ENCODE measurements around the gene DHPS. TPM values are rescaled to one million over a fixed set of nuclear protein-coding genes. Genes with fewer than 3 reads are reported as not detected.
"Not testable (repeated sequence)": the region's sequence is repeated elsewhere in the genome, so short reads cannot be mapped to it uniquely, and the experiment has no call there.

Gene DHPS
- total and polyA plus RNA-seq, 7 donors: 70.0 to 86.7 (median 83.8) TPM

- WGBS, 3 donors: 89 to 92% (median 91%) methylated on average over 15 of the region's 15 CpGs
- Histone ChIP-seq H3K4me3 (no peak overlapping the region), H3K9me3 (no peaks in the 10 kb centered on the region), H3K27ac (no peak overlapping the region), H3K36me3 (ENCODE audit: insufficient read depth in 1 of 2, low read depth in 1 of 2) (peaks cover 8 to 92% of the 10 kb centered on the region in 2 donors), H3K27me3 (ENCODE audit: insufficient read depth in 3 of 3, low read length in 2 of 3) (no peaks in the 10 kb centered on the region), H3K4me1 (peaks cover 17% of the 10 kb centered on the region)
- no peak for TF ChIP-seq CTCF (IDR thresholded peaks at IDR 0.05)
- DNase-seq (no peak), ATAC-seq (no peak)
- intact Hi-C loops (cut with DNase I): no loop called here
These were observed 33.4 kb upstream of the DHPS start for GRCh38 chr19:12715102-12715501.

- peaks cover 11 to 97% of the 10 kb centered on the region in 2 donors for H3K36me3 ChIP-seq (ENCODE audit: insufficient read depth in 1 of 2, low read depth in 1 of 2)
- DNase-seq; H3K27me3 ChIP-seq (ENCODE audit: insufficient read depth in 3 of 3, low read length in 2 of 3); H3K4me3 ChIP-seq; intact Hi-C loops (cut with DNase I); ATAC-seq; H3K4me1 ChIP-seq; H3K9me3 ChIP-seq; H3K27ac ChIP-seq: not testable (repeated sequence)
- WGBS, 3 donors: 92 to 93% (median 92%) methylated on average over 9 of the region's 9 CpGs
These were observed 31.6 kb upstream of the DHPS start for GRCh38 chr19:12713304-12713703.

GRCh38 chr19:12712077-12712476 lies 30.4 kb upstream of the DHPS start:
- H3K27ac ChIP-seq; intact Hi-C loops (cut with DNase I); H3K9me3 ChIP-seq; H3K4me3 ChIP-seq; ATAC-seq; H3K27me3 ChIP-seq (ENCODE audit: insufficient read depth in 3 of 3, low read length in 2 of 3); H3K4me1 ChIP-seq: not testable (repeated sequence)
- H3K36me3 ChIP-seq (ENCODE audit: insufficient read depth in 1 of 2, low read depth in 1 of 2): peaks cover 11 to 97% of the 10 kb centered on the region in 2 donors
- WGBS, 3 donors: 36 to 49% (median 43%) methylated on average over 11 to 12 of the region's 14 CpGs
- DNase-seq: peak; percentile 40 to 66
- TF ChIP-seq CTCF (IDR thresholded peaks at IDR 0.05): peak; percentile 37

- no peaks in the 10 kb centered on the region for H3K4me1 ChIP-seq
- no peak overlapping the region for H3K4me3 ChIP-seq
- no peak for TF ChIP-seq CTCF (IDR thresholded peaks at IDR 0.05)
- WGBS, 3 donors: 92 to 93% (median 92%) methylated on average over 14 to 17 of the region's 17 CpGs
- H3K36me3 ChIP-seq (ENCODE audit: insufficient read depth in 1 of 2, low read depth in 1 of 2): peaks cover 12 to 97% of the 10 kb centered on the region in 2 donors
- DNase-seq (no peak), ATAC-seq (peak in 1 of 4 donors; percentile 10)
- H3K27ac ChIP-seq: no peak overlapping the region
- H3K27me3 ChIP-seq (ENCODE audit: insufficient read depth in 3 of 3, low read length in 2 of 3): no peaks in the 10 kb centered on the region
- no peaks in the 10 kb centered on the region for H3K9me3 ChIP-seq
- intact Hi-C loops (cut with DNase I): loop anchor here in 1 of 2 donors (2.0 kb wide), 1 partner anchor 46 kb away; no protein-coding TSS in a partner anchor
These were observed 29.5 kb upstream of the DHPS start for GRCh38 chr19:12711187-12711586.

GRCh38 chr19:12708641-12709040 lies 27.0 kb upstream of the DHPS start:
- TF ChIP-seq CTCF (IDR thresholded peaks at IDR 0.05): no peak
- ATAC-seq: no peak
- Histone ChIP-seq H3K4me3 (no peak overlapping the region), H3K27ac (no peak overlapping the region), H3K27me3 (ENCODE audit: insufficient read depth in 3 of 3, low read length in 2 of 3) (no peaks in the 10 kb centered on the region), H3K36me3 (ENCODE audit: insufficient read depth in 1 of 2, low read depth in 1 of 2) (peaks cover 13 to 97% of the 10 kb centered on the region in 2 donors), H3K9me3 (no peaks in the 10 kb centered on the region), H3K4me1 (no peaks in the 10 kb centered on the region)
- intact Hi-C loops (cut with DNase I): no loop called here
- 93 to 97% (median 95%) methylated on average over 8 of the region's 8 CpGs for WGBS, 3 donors
- no peak for DNase-seq

Data from psoas muscle (tissue), 8 donors.